GM10847 (cell line): ENCODE results near the gene EPHA10.

Experiments
- POLR2A ChIP-seq: IDR thresholded peaks from 2 replicates; pipeline ENCODE4 v1.6.1; 2011; ENCODE audit not compliant: insufficient read length; ENCODE audit errors: extremely low read depth

The EPHA10 gene

GRCh38 chr1:37723390-37724078 lies 41.4 kb downstream of the EPHA10 start:
- TF ChIP-seq POLR2A: no peak

- TF ChIP-seq POLR2A: no peak
Observed at GRCh38 chr1:37723072-37723389, 41.9 kb downstream of the EPHA10 start.

- no peak for TF ChIP-seq POLR2A
Observed at GRCh38 chr1:37722181-37723071, 42.5 kb downstream of the EPHA10 start.

GRCh38 chr1:37721565-37721964 lies 43.4 kb downstream of the EPHA10 start:
- TF ChIP-seq POLR2A: no peak

GRCh38 chr1:37720231-37721130 lies 44.4 kb downstream of the EPHA10 start:
- TF ChIP-seq POLR2A: no peak

- no peak for TF ChIP-seq POLR2A
Observed at GRCh38 chr1:37719572-37720195, 45.2 kb downstream of the EPHA10 start.

- TF ChIP-seq POLR2A: no peak
Observed at GRCh38 chr1:37718901-37719571, 45.9 kb downstream of the EPHA10 start.

- no peak for TF ChIP-seq POLR2A
Observed at GRCh38 chr1:37718181-37718900, 46.6 kb downstream of the EPHA10 start.

- TF ChIP-seq POLR2A: no peak
Observed at GRCh38 chr1:37717631-37718030, 47.3 kb downstream of the EPHA10 start.

- no peak for TF ChIP-seq POLR2A
Observed at GRCh38 chr1:37716321-37716720, 48.6 kb downstream of the EPHA10 start.

- TF ChIP-seq POLR2A: no peak
Observed at GRCh38 chr1:37714689-37715088, 50.2 kb downstream of the EPHA10 start.

- TF ChIP-seq POLR2A: no peak
Observed at GRCh38 chr1:37714226-37714625, 50.7 kb downstream of the EPHA10 start.

GRCh38 chr1:37708471-37708870 lies 56.4 kb downstream of the EPHA10 start:
- TF ChIP-seq POLR2A: no peak

- TF ChIP-seq POLR2A: no peak
Observed at GRCh38 chr1:37705399-37705798, 59.5 kb downstream of the EPHA10 start.
